Measurements from ENCODE around the gene TTC21A.
"Not testable (repeated sequence)": the region's sequence is repeated elsewhere in the genome, so short reads cannot be mapped to it uniquely, and the experiment has no call there.

Gene TTC21A

GRCh38 chr3:39154280-39155021 is 47.0 kb downstream of the TTC21A start:
- peak; percentile 33 for DNase-seq

- DNase-seq, result peak; percentile 23
Observed at GRCh38 chr3:39156421-39156820, 48.9 kb downstream of the TTC21A start.

- DNase-seq, result no peak
Observed at GRCh38 chr3:39157359-39157758, 49.9 kb downstream of the TTC21A start.

GRCh38 chr3:39158148-39158715 is 50.8 kb downstream of the TTC21A start:
- no peak for DNase-seq

GRCh38 chr3:39164414-39164813 is 56.9 kb downstream of the TTC21A start:
- DNase-seq, result no peak

- DNase-seq, result no peak
Observed at GRCh38 chr3:39165518-39165917, 58.0 kb downstream of the TTC21A start.

- DNase-seq, result peak; percentile 98
Observed at GRCh38 chr3:39166134-39166710, 58.7 kb downstream of the TTC21A start.

- peak; percentile 91 for DNase-seq
Observed at GRCh38 chr3:39166932-39167532, 59.6 kb downstream of the TTC21A start.

- DNase-seq, result no peak
Observed at GRCh38 chr3:39168156-39168780, 60.8 kb downstream of the TTC21A start.

- no peak for DNase-seq
Observed at GRCh38 chr3:39169712-39170111, 62.2 kb downstream of the TTC21A start.

- no peak for DNase-seq
Observed at GRCh38 chr3:39170461-39170860, 63.0 kb downstream of the TTC21A start.

- DNase-seq, result not testable (repeated sequence)
Observed at GRCh38 chr3:39170877-39171276, 63.4 kb downstream of the TTC21A start.

GRCh38 chr3:39171860-39172259 is 64.4 kb downstream of the TTC21A start:
- no peak for DNase-seq

GRCh38 chr3:39173318-39174125 is 66.0 kb downstream of the TTC21A start:
- no peak for DNase-seq

- DNase-seq, result no peak
Observed at GRCh38 chr3:39176025-39176714, 68.7 kb downstream of the TTC21A start.

GRCh38 chr3:39177708-39178332 is 70.3 kb downstream of the TTC21A start:
- DNase-seq, result peak; percentile 92

- peak; percentile 55 for DNase-seq
Observed at GRCh38 chr3:39178553-39178952, 71.1 kb downstream of the TTC21A start.

GRCh38 chr3:39180183-39180545 is 72.7 kb downstream of the TTC21A start:
- DNase-seq, result no peak

GRCh38 chr3:39180546-39181346 is 73.3 kb downstream of the TTC21A start:
- DNase-seq, result peak; percentile 82

Data from HCEC 1CT (cell line).